ENCODE results near the gene COL27A1. TPM values are rescaled to one million over a fixed set of nuclear protein-coding genes. Genes with fewer than 3 reads are reported as not detected.
A peak's percentile ranks its signal among the peaks of the same experiment; 100 is the strongest.

The COL27A1 gene
- total RNA-seq, 1 experiment from 2014 or later, result 21.1 TPM

DNA sequence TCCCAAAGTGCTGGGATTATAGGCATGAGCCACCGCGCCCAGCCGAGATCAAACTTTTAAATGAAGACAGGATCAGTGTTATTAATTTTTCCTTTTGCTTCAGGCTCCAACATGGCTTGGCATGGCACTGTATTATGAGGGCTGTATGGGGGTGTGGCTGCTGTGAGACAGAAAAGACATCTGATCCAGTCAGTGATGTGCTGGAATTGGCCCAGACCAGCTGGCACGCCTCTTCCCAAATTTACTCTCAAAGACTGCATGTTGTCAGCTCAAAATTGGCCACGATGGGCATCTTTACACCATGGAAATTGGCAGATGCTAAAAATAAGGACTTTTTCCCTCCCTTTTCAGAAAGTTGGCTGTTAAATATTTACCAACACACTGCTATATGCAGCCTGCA is 12.1 kb upstream of the COL27A1 start:
- DNase-seq (ENCODE audit: low read depth), result no peak

DNA sequence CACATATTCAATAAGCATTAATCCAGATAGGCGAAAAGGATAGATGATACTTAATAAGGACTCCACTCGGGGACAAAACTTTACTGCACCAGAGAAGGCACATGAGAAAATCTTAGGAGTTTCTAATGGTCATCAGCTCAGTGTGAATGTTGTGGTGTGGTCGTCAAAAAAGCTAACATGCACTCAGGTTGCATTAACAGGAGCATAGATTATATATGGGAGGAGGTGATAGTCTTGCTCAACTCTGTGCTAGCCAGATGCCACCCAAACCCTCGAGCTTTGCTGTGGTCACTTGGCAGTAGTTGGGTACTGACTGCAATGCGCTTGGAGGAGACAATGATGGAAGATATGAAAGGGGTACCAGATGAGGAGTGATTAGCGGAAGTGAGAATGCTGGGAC is 8.6 kb upstream of the COL27A1 start:
- DNase-seq (ENCODE audit: low read depth), result no peak

DNA sequence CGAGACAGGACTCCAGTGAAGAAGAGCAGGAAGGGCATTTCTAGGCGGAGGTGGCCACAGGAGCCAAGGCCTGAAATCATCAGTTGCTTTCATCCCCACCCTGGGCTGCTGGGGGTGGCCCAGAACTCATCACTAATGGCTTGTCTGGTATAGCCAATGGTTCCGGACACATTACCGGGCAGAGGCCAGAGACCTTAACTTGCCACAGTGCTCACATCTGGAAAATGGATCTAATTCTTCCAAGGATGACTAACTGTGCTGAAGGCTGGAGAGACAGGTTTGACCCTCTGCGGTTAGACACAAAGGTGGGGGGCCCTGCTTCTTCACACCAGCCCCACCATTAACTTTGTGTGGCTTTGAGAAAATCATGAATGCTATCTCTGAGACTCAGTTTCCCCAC is 6.2 kb upstream of the COL27A1 start:
- DNase-seq (ENCODE audit: low read depth), result no peak

DNA sequence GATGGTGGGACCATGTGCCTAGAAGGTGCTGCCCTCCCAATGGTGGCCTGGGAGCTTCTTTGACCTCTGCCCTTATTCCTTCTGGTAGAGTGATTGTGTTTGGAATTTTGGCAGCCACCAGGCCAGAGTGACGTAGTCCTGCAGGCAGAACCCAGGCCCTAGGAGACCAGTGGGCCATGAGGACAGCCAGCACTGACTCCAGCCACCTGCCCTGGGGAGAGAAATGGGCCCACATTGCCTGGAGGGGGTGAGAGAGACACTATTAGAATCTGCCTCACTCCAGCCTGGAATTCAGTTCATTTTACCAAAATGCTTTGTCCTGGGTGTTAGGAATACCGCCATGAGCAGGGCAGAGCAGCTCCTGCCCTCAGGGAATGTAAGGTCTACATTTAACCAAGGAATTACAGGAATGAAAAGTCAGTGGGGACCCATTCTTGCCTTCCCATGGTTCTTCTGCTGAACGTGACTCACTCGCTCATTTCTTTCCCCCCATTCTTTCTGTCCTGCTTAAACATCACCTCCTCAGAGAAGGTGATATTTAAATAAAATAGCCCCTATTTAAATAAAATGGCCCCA is 5.5 kb upstream of the COL27A1 start:
- DNase-seq (ENCODE audit: low read depth), result no peak

DNA sequence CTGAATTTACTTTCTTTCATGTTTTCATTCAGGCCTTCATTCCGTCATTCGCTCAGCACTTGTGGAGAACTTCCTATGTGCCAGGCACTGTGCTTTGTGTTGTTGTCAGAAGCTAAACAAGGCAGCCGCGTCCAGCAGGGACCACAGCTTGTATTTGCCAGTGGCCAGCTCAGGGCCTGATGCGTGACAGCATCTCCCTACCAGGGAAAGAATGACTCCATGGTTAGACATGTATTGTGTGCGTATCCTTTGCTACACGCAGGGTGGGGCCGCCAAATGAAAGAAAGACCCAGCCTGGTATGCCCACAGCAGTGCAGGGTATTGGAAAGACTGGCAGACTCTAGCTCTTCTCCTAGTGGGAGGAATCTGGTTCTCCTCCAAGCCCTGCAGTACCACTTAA is 4.7 kb upstream of the COL27A1 start:
- no peak for DNase-seq (ENCODE audit: low read depth)

DNA sequence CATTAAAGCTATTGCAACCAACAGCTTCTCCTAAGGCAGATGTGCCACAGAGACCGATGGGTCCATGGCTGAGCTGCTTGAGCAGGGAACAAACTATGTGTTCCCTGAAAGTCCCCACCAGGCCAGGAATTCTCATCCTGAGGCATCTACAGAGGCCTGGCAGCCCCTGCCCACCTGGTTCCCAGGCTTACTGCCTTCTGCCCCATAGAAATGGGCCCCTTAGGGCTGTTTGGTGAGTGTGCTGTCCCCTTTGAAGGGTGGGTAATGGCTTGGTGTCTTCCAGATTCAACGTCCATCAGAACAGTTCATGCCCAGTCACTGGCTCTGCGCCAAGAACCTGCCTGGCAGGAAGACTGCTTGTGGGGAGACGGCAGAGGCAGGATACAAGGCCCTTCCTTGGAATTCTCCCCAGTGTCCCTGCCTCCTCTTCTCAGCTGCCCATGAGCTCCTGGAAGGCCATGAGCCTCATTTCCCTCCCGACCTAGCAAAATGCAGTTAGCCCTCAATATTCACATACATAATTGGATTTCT is 3.8 kb upstream of the COL27A1 start:
- no peak for DNase-seq (ENCODE audit: low read depth)

DNA sequence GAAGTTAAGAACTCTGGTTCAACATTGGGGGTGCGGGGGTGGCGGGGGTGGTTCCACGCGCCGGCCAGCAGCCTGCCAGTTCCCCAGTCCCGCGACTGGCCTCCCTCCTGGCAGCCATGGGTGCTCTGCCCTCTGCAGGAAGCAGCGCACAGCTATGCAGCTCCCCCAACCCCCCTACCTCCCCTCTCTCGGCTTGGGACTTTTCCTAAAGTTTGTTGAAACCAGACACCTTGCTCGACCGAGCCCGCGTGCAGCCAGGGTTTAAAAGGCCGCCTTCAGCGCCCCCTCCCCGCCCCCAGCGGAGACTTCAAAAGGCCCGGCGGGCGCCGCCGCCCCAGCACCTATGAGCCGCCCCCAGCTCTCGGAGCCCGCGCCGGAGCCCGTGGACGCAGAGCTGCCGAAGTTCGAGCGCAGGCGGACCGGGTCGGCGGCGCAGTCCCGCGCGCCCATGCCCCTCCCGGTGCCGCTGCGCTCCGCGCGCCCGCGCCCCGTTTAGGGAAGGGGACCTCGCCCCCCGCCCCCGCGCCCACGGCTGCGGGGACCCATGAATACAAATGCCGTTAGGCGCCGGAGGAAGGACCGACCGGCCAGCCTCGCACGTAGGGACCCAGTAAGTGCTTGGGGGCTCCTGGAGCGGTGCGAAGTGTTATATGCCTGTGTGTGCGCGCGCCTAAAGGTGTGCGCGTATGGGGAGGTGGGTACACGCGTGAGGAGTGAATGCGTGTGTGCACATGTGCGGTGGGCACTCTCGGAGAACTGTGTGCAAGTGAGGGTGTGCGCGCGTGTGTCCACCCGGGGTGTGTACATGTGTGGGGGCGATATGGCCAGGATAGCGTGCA is 1.4 kb upstream of the COL27A1 start:
- peak; percentile 40 for DNase-seq (ENCODE audit: low read depth)

DNA sequence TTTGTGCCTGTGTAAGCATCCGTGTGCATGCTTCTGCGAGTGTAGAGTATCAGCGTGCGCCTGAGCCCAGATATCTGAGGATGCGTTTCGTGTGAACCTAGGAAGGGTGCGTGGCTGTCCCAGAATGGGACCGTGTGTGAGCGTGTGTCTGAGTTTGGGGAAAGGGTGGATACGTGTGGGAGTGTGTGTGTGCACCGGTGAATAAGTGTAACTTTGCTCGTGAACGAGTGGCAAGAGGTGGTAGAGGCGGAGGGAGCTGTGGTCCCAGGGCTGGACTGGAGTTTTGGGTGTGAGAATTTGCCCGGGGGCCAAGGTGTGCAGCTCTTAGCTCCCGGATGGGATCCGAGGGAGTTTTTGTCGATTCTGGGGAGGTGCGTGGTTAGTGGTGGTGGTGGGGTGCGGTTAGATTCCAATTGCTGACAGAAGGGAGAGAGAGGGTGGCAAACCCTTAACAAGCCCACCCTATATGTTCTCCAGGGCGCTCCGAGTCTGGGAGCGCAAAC is 686 bp upstream of the COL27A1 start:
- no peak for DNase-seq (ENCODE audit: low read depth)

DNA sequence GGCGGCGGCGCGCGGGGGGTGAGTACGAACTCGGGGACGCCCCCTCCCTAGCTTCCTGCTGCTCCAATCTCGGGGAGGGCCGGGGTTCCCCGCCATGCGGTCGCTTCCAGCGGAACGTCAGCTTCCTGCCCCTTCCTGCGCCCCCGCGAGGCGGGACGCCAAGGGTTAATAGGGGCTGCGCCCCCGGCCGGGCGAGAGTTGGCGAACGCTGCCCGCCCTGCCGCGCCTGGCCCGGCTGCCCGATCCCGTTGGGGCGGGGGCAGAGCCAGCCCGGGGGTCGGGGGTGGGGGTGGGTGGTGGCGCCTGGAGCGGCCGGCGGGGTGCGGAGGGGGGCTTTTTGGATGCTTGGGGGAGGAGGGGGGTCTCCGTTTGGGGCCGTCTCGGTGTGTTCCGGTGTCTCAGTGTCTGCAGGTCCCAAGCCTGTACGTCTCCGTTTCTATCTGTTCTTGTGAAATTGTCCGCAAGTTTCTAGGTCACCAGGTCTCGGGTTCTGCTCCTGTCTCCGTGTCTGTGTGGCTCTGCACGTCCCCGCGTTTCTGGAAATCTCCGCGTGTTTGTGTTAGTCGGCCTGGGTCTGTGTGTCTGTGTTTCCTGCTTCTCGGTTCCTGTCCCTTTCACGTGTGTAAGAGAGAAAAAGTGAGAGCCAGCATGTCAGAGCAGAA is 789 bp downstream of the COL27A1 start:
- no peak for DNase-seq (ENCODE audit: low read depth)

DNA sequence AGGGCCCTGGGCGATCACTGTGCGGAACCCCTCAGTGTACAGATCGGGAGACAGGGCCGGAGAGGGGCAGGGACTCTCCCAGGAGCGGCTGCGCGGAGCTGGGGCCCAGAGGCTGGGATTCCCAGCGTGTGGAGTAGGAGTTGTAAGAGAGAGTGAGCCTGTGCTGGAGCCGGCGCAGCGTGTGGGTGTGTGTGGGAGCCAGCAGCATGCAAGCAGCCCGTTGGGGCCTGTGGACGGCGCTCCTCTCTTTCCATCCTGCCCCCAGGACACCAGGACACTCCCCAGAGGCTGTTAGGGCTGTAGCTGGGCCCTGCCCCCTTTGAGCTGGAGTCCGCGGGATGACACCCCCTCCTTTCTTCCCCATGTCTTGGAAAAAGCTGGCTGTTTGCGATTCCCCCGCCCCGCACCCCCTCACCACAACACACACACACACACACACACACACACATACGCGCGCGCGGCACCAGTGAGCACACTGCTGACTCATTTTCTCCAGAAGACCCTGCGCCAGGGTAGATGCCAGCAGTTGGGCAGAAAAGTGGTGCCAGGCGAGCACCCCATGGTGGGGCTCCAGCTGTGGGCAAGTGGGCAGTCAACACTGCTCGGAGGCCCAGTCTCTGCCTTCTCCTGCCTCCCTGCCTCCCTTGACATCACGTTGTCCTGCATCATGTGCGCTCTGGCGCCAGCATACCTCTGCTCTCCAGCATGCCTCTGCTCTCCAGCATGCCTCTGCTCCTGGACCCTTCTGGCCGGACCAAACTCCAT is 1.5 kb downstream of the COL27A1 start:
- peak; percentile 73 for DNase-seq (ENCODE audit: low read depth)

DNA sequence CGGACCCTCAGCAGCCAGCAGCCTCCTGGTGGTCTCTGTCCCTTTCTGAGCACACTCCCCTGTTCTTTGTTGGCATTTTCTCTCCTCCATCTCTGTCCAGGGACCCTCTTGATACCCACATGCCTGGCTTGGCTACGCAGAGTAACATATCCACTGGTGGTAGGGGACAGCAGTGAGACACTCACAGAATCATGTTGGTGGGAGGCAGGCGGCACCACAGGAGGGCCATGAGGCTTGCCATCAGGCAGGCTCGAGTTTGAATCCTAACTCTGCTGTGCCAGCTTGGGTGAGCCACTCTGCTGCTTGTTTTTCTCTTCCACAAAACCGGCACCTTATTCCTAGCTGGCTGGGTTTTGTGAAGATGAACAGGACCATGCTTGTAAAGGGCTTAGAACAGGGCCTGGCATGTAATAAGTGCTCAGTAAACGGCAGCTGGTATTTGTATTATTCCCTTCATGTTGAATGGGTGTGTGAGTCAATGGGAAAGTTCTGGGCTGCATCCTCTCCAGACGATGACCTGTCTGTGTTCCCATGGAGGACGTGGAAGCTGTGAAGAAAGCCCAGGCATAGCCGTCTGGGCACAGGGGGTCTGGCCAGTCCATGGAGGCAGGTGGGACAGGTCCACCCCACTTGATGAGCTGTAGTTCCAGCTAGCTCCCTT is 2.3 kb downstream of the COL27A1 start:
- DNase-seq (ENCODE audit: low read depth), result peak; percentile 49

DNA sequence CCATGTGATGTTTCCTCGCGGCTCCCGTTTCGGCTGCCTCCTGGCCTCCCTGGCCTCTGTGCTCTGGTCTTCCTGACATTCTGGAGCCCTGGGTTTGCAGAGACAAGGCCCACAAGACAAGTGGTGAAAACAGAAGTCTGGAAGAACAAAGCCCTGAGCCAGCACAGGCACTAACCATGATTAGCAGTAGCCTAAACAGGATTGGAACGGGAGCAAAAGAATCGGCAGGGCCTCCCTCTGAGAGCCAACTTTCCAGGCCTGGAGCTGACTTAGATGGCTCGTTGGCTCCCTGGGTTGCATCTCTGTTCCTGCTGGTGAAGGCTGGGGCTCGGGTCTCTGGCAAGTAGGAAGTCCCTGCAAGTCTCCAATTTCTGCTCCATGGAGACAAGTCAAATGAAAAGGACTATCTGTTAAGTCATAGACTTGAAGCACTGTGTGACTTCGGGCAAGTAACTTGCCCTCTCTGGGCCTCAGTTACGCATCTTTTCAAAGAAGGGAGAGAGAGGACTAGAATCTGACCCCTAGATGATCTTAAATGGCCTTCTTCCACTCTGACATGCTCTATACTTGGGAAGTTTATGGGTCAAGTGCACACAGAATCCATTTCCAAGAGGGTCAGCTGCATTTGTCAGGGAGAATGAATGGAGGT is 3.3 kb downstream of the COL27A1 start:
- DNase-seq (ENCODE audit: low read depth), result no peak

DNA sequence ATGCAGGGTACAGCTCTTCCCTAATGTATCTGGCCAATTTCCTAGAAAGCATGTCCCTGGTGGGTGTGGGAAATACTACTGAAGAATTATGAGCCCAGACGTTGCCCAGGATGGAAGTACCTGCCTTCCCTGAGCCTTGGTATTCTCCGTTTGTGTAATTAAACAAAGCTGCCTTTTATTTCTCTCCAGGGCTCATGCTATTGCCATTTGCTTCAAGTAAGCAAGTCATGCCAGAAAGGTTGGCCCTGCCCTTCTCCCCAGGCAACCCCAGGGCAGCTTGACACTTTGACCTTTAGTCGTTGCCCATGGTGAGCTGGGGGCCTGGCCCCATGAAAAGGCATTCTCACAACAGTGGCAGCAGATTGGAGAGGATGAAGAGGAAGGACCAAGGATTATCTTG is 4.4 kb downstream of the COL27A1 start:
- no peak for DNase-seq (ENCODE audit: low read depth)

DNA sequence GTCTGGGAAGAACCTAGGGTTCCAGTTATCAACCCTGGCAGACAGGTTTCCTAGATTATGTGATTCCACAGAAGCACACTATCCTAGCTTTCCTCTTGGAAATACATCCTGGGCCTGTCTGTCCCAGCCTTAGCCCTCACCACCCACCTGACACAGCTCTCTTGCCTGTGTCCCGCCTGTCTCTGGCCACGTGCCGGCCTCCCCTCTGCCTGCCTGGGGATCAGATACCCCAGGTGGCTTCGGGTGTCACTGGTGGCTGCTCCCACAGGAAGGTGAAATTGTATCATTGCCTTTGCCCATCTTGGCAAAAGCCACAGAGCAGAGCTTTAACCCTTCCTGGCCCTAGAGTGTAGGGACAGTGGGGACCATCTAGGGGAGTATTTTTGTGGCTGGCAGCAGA is 6.2 kb downstream of the COL27A1 start:
- DNase-seq (ENCODE audit: low read depth), result no peak

DNA sequence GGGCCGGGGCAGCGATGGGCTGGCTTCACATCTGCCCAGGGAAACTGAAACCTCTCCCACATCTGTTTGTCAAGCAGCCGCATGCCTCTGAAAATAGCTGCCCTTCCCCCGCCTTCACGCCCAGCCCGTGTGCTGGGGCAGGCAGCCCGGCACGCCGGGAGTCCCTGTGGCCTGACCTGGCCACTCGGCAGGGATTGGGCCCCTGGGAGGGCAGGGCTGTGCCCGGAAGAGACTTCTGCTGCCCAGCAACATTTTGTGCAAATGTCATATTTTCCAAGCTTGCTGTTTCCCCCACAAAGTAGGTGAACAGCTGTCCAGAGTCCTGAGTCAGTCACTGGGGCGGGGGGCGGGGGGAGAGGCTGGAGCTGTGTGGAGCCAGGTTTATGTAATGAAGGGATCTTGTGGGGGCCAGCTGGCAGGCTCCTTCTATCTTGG is 8.2 kb downstream of the COL27A1 start:
- DNase-seq (ENCODE audit: low read depth), result no peak

DNA sequence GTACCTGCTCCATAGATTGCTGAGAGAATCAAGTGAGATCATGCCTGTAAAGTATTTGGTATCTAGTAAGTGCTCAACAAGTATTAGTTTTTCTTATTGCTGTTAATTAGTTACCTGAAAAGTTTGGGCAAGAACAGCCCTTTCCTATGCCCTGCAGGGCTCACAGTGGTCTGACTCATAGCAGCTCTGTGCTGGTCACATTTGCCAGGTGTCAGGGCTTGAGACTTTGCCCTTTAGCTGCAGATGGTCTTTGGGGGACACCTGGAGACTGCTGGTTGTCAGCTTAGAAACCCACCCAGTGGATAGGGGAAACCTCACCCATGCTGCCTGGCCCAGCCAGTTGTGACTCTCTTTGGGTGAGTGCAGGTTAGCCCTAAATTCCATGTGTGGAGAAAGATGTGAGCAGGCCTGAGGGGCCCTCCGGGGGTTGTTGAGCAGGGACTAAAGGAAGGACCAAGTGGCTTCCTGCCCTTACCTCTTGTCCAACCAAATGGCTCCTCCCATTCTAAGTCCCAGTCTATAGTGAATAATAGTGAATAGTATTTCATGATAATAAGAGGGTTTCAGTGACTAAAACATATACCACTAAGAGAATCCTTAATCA is 9.0 kb downstream of the COL27A1 start:
- DNase-seq (ENCODE audit: low read depth), result no peak

DNA sequence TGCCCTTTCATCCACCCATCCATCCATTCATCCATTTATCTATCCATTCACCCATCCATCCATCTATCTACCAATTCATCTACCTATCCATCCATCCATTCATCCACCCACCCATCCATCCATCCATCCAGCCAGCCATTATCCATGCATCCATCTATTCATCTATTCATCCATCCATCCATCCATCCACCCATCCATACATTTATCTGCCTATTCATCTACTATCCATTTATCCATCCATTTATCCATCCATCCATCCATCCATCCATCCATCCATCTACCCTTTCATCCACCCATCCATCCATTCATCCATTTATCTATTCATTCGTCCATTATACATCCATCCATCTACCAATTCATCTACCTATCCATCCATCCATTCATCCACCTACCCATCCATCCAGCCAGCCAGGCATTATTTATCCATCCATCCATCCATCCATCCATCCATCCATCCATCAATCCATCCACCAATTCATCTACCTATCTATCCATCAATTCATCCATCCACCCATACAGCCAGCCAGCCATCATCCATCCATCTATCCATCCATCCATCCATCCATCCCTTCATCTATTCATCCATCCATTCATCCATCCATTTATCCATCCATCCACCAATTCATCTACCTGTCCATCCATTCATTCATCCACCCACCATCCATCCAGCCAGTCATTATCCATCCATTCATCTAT is 10.2 kb downstream of the COL27A1 start:
- no peak for DNase-seq (ENCODE audit: low read depth)

DNA sequence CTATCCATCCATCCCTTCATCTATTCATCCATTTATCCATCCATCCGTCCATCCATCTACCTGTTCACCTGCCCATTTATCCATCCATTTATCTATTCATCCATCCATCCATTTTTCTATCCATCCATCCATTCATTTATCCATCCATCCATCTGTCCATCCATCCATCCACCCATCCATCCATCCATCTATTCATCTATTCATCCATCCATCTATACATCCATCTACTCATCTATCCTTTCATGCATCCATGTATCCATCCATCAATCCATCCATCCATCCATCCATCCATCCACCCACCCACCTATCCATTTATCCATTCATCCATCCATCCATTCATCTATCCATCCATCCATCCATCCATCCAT is 10.8 kb downstream of the COL27A1 start:
- no peak for DNase-seq (ENCODE audit: low read depth)
